NCI-H1436 (cell line): ENCODE measurements around the gene BRSK1.
A peak's percentile ranks its signal among the peaks of the same experiment; 100 is the strongest.

Source experiments
- DNase-seq: peaks from one replicate; lab custom pipeline; 2025; lab: John Stamatoyannopoulos, UW

BRSK1 gene

DNA sequence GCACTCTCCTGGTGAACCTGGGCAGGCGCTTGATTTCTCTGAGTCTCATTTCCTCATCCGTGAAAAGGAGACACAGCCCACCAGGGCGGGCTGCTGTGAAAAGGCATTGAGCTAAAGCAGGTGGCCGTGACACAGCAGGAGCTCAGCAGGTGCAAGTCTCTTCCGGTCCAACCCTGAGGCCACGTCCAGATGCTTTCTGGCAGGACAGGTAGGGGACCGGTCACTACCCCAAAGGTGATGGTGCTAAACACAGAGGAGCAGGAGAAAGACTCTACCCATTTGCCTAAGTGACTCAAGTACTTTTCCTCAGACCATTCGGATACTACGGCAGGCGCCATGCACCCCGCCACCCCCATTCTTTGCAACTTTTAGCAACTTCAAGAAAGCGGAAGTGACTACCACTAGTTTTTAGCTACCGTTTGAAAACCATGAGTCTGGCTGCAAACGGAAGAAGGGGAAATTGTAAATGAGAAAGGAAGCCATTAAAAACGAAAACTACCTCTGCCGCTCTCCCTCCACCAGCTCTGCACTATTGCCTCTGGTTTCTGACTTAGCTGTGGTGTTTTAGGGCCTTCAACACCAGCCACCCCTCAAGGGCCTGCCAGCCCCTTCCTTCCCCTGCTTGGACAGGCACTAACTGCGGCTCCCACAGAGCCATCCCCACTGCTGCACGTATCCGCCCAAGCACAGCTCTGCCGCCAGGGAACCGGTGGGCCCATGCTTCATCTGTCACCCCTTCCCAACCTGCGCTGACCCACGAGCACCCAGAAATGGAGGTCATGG, 29.8 kb upstream of the BRSK1 start:
- DNase-seq, result no peak

DNA sequence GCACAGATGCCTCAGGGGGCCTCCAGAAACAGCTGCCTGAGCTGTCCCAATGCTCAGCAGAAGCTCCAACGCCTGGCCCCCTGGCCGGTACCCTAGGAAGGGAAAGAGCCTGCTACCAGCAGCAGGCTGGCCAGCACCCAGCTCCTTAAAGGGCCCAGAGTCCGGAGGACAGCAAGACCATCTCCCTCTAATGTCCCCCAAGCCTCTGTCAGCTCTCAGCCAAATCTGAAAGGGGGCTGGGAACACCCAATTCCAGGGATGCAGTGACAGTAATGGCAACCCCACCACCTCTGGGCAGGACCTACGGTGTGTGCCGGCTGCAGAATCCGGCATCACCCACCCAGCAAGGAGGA, 29.2 kb upstream of the BRSK1 start:
- DNase-seq, result no peak

DNA sequence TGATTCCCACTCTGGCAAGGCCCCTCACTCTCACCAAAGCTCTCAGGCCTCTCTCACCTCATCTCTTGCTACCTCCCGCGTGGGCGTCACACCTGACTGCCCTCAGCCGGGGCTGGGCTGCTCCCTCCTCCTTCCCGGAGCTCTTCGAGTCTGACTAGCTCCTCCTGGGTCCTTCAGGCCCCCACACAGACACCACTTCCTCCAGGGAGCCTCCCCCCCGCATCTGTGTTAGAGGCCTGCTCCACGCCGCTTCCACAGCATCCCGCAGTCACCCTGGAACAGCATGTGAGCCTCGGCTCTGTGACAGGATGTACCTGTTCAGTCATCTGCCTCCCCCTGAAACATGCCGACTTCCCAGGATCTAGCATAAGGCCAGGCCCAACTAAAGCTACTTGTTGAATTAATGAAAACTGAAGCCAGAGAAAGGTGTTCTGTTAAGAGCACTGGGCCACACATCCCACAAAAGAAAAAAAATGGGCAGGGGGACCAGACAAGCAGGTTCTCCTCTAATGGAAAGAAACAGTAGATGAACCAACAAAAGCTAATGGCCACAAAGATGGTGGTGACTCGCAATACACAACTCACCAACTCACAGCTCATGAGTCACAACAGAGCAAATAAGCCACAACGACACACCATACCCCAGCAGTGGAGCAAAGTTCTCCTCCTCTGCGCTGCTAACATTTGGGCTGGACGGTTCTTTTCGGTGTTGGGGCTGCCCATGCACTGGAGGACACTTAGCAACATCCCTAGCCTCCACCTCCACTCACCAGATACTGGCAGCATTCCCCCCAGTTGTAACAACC, 28.0 kb upstream of the BRSK1 start:
- DNase-seq, result no peak

DNA sequence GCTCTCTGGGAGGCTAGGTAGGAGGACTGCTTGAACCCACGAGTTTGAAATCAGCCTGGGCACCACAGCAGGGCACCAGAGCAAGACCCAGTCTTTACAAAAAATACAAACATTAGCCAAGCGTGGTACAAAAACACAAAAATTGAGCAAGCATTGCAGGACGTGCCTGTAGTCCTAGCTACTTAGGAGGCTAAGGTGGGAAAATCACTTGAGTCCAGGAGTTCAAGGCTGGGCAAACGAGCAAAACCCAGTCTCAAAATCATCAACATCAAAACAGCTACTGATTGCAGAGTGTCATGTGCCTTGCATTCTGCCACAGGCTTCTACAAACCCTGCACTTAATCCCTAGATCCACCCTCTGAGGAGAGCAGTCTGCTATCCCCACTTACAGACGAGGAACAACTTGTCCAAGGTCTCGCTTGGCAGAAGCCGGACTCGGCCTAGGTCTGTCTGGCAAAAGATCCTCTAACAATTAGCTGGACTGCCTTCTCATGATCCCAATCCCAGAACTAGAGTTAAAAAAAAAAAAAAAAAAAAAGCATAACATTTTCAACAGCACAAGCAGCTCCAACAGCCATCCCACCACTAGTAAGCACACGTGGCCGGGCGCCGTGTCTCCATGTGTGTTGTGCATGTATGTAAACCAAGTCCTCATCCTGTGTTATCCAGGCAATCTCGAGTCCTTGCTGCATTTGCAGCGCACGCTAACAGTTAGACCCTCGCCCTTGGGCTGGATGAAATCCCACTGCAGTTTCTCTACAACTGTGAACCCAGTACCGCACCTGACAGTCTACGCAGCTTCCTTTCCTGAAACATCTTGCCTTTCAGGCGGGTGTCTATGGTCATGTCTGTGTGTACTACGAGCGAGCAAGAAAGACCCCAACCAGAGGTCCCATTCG, 27.0 kb upstream of the BRSK1 start:
- DNase-seq, result no peak

DNA sequence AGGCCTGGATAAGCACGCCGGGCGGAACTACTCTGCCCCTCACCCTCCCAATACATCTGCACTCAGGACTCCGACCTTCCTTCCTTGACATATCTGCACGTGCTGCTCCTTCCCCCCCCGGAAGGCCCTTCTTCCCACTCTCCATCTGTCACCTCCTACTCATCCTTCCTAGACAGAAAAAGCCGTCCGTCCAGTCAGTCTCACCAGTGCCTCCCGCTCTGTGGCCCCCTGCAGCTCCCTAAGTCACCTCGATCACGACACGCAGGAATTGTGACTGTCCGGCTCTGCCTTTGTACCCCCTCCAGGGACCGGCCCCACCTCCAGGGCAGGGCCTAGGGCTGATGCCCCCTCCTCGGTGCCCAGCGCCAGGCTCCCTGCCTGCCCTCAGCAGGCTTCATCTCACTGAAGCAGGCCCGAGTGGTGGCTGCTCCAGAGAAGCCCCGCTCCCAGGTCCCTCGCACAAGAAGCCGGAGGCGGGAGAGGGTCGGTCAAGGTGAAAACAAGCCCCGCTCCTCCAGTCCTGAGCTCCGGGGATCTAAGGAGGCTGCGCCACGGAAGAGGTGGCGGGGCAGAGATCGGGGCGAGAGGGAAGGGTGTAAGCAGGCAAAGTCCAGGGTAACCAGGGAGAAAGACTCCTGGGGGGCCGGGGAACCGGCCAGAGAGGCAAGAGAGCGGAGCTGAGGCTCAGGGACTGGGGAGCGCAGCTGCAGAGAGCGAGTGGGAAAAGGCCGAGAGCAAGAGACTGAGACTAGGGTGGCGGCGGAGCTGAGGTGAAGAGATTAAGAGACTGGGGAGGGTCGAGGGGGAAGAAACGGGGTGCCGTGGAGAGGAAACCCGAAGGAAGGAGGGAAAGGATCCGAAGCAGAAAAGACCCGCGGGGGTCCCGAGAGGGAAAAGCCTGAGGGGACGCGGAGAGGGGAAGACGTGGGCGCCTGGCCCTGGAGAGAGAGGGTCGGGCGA, 26.1 kb upstream of the BRSK1 start:
- no peak for DNase-seq

DNA sequence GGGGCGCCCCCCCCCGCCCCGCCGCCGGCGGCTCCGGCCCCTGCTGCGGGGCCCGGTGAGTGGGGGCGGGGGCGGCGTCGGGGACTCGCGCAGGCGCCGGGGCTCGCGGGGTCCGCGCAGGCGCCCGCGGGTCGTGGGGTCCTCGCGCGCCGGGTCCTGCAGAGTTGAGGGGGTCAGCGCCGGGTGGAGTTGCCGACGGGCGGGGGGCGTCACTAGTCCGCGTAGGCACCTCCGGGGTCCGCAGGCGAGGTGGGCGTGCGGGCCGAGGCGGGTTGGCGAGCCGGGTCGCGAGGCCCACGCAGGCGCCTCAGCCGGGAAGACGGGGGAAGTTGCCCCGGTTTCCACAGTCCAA, 25.3 kb upstream of the BRSK1 start:
- DNase-seq, result peak; percentile 22

DNA sequence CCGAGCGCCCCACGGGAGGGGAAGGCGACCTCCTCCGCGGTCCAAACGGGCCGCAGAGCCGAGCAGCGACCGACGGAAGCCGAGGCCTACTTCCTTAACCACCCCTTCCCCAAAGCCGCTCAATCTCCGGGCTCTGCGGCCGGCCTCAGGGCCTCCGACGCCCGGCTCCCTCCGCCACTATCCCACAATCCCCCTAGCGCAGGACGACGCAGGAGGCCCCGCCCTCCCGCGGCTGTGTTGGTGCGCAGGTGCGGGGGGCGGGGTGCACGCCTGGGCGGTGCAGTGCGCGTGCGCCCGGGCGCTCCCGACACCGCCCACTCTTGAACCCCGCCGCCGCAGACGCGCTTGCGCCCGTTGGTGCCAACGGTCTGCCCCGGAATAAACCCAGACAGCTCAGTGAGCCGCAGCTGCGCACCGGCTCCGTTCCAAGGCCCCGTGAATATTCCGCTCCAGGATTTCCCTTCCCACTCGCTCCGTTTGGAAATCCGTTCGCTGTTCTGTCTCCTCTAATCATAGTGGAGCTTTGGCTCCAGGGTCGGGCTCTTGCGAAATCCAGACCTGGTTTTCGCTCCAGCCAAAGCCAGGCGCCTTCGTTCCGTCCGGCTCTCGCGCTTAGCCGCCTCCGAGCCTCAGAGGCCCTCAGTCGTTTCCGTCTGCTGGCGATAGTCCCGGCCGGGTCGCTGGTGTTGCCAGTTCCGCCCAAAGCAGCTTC, 24.8 kb upstream of the BRSK1 start, which contains the start of gene PPP6R1:
Gene PPP6R1, minus strand, starts transcription at position 190 of the 712 bp plus-strand sequence. CDS start 11,914 bp downstream, outside the sequence.
- DNase-seq, result peak; percentile 99

DNA sequence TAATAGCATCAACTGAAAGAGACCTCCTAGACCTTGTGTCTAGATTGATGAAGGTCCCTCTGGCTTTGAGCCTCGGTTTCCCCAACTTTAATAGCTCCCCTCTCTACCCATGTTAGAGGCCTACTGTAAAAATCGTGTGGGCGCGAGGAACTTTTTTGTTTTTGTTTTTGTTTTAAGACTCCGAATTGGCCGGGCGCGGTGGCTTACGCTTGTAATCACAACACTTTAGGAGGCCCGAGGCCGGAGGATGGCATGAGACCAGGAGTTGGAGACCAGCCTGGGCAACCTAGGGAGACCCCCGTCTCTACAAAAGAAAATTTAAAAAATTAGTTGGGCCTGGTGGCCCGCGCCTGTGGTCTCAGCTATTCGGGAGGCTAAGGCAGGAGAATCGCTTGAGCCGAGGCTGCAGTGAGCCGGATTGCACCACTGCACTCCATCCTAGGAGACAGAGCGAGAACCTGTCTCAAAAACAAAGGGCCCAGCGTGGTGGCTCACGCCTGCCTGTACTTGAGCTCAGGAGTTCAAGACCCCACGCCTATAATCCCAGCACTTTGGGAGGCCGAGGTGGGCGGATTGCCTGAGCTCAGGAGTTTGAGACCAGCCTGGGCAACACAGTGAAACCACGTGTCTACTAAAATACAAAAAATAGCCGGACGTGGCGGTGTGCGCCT, 24.1 kb upstream of the BRSK1 start:
- no peak for DNase-seq

DNA sequence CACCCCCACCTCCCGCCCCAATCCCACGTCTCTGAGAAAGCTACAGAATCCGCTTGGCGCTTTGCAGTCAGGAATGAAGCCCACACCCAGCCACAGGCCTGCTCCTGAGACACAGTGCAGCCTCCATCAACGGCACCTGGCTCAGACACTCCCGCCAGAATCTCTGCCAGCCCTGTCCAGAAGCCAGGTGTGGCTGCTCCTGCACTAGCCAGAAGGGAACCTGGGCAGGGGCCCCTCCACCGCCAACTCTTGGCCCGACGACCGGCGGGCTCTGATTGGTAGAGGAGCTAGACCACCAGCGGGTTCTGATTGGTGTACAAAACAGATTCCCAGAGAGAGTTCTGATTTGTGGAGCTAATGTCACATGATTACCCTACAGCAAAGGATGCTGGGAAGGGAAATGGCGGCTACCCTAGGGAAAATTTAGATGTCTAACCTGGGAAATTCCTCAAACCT, 22.1 kb upstream of the BRSK1 start:
- no peak for DNase-seq

DNA sequence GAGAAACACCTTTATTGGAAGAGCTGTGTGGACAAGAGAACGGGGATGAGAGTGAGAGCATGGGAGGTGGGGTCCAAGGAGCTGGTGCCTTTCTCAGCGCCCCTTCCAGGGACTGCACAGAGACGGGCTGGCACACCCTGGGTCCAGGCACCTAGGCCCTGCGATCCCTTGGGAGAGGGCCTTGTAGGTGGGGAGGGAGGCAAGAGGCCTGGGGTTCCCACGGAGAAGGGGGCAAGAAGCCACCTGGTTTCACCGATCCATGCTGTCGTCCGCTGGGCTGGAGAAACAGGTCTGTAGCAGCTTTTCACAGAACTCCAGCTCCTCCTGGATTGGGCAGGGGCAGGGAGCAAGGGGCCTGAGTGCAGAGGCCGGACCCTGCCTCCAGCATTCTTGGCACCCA, 21.4 kb upstream of the BRSK1 start:
- no peak for DNase-seq

DNA sequence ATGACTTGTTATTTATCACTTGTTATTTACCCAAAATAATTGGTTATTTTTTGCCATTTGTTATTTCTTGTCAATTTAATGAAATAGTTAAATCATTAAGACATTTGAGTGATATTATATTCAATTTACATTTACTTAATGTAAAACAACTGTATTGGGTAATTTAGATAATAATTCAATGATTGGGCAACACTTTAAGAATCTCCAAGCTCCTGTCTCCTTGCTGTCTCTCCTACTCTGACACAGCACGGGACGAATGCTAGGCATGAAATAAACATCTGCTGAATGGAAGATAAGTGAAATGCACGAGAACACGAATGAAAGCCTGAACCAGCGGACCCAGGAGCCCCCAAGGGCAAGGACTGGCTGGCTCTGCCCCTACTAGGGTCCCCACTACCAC, 19.3 kb upstream of the BRSK1 start:
- no peak for DNase-seq

DNA sequence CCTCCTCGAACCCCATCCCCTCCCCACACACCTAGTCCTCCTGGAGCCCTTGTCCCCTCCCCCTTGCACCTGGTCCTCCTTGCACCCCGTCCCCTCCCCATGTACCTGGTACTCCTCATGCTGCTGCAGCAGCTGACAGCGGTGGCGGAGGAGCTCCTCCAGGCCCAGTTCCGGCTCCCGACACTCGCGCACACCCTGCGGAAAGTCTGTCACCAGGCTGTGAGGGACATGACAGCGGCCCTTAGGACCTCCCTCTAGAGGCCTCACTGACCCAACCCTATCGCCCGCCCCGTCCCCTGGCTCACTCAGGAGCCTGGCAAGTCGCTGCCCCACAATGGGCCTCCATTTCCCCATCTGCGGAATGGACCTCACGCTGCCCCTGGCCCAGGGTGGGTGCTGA, 18.6 kb upstream of the BRSK1 start:
- no peak for DNase-seq

DNA sequence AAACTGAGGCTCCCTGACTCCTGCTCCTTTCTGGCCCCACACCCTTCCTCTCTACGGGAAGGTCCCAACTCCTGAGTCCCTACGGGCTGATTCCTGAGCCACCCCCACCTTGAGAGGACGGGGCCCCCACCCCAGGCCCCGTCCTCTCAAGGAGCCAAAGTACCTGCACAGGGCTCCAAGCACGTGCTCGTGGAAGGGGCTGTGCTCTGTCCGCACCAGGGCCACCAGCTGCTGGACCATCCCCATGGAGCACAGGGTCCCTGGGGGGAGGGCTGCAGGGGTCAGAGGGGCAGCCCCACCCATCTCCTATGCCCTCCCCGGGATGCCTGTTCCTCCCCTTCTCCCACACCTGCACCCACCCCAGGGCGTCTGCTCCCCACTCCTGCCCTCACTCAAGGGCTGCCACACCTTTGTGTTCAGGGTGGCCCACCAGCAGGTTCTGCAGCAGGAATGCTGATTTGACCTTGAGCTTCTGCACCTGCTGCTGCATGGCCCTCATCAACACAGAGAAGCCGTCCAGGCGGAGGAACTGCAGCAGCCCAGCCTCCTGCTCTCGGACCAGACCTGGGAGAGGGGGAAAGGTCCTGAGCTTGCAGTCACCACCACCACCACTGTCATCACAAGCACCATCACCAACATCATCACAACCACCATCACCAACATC, 17.9 kb upstream of the BRSK1 start:
- no peak for DNase-seq

DNA sequence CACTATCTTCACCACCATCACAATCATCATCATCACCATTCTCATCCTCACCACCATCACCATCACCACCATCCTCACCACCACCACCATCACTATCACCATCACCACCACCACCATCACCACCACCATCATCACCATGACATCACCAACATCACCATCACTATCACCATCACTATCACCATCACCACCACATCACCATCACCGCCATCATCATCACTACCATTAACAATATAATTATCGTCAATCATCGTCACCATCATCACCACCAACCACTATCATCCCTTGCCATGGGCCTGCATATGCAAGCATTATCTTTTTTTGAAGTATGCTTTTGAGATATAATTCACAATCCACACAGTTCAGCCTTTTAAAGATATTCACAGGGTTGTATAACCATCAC, 17.4 kb upstream of the BRSK1 start:
- no peak for DNase-seq

DNA sequence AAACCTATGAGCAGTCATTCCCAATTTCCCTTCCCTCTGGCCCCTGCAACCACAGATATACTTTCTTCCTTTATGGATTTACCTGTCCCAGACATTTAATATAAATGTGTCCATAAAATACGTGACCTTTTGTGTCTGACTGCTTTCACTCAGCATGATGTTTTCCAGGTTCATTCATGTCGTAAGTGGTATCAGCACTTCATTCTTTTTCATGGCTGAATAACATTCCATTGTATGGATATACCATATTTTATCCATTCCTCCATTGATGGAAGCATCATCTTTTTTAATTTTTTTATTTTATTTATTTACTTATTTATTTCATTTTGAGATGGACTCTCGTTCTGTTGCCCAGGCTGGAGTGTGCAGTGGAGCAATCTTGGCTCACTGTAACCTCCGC, 17.0 kb upstream of the BRSK1 start:
- DNase-seq, result no peak

DNA sequence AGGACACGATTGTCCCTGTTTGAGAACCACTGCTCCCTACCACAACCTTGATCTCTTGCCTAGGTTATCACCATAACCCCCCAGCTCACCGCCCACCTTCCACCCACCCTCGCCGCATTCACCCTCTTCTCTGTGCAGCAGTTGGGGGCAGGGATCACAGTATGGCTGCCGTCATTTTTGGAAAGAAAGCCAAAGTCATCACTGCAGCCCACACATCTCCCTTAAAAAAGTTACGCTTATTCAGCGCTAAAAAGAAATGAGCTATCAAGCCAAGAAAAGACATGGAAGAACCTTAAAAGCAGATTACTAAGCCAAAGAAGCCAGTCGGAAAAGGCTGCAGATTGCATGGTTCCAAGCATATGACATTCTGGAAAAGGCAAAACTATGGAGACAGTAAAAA, 14.5 kb upstream of the BRSK1 start:
- no peak for DNase-seq

DNA sequence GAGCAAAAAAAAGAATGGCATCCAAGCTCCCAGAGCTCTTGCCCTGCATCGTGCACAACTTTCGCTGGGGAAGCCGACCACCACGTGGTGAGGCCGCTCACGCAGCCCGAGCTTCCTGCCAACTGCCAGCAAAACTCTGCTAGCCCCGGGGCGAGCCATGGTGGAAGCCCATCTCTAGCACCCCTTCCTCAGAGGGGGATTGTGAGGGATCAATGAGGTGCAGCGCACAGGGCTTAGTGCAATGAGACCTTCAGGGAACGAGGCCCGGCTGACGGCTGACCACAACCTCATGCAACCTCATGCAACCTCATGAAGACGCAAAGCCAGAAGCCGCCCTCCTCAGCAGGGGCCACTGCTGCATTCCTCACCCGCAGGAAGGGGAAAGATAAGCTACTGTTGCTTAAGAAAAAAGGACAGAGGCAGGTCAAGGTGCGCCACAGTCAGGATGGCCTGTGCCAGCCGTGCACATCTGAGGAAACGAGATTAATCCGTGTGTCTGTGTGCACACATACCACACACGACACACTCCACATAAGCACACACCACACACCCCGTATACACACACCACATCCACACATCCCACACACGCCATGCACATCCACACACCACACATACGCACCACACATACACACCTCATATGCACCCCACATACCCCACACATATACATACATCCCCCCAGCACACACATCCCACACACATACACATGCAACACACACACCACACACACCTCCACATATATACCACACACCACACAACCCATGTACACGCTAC, 13.4 kb upstream of the BRSK1 start:
- DNase-seq, result no peak

DNA sequence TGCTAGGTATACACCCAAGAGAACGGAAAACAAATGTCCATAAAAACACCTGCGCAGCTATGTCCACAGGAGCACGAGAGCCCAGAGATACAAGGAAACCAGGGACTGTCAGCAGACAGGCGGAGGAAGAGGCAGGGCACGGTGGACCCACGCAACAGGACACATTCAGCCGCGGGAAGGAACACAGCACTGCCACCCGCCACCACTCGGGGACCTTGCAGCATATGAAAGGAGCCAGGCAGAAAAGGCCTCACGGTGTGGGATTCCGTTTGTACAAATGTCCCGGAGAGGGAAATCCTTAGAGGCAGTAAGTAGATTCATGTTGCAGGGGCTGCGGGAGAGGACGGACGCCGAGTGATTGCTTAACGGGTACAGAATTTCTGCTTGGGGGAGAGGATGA, 11.7 kb upstream of the BRSK1 start:
- no peak for DNase-seq
